Stromal cell of bone marrow (primary cell): ENCODE measurements around the gene NUP210.

Source experiments
- DNase-seq: peaks from one replicate; pipeline ENCODE4 v3.0.0-alpha.2; 2012; ENCODE audit warnings: low read depth

Gene NUP210

GRCh38 chr3:13323822-13324221 is 96.3 kb downstream of the NUP210 start:
- DNase-seq = no peak

- no peak for DNase-seq
Measured at GRCh38 chr3:13322324-13322723, 97.8 kb downstream of the NUP210 start.

- DNase-seq = no peak
Measured at GRCh38 chr3:13319564-13320220, 100.4 kb downstream of the NUP210 start.

- no peak for DNase-seq
Measured at GRCh38 chr3:13318626-13319470, 101.3 kb downstream of the NUP210 start.

- DNase-seq = no peak
Measured at GRCh38 chr3:13317596-13318320, 102.4 kb downstream of the NUP210 start.

GRCh38 chr3:13316603-13317002 is 103.5 kb downstream of the NUP210 start:
- no peak for DNase-seq

- no peak for DNase-seq
Measured at GRCh38 chr3:13314877-13315276, 105.2 kb downstream of the NUP210 start.

- no peak for DNase-seq
Measured at GRCh38 chr3:13313813-13314212, 106.3 kb downstream of the NUP210 start.

GRCh38 chr3:13309004-13309403 is 111.1 kb downstream of the NUP210 start:
- no peak for DNase-seq

GRCh38 chr3:13308380-13308801 is 111.7 kb downstream of the NUP210 start:
- DNase-seq = peak; percentile 3

GRCh38 chr3:13307041-13307440 is 113.1 kb downstream of the NUP210 start:
- no peak for DNase-seq

- DNase-seq = no peak
Measured at GRCh38 chr3:13305623-13306022, 114.5 kb downstream of the NUP210 start.

GRCh38 chr3:13303410-13303809 is 116.7 kb downstream of the NUP210 start:
- no peak for DNase-seq

GRCh38 chr3:13301286-13301987 is 118.7 kb downstream of the NUP210 start:
- peak; percentile 63 for DNase-seq

GRCh38 chr3:13300546-13301285 is 119.4 kb downstream of the NUP210 start:
- no peak for DNase-seq

GRCh38 chr3:13299531-13300155 is 120.5 kb downstream of the NUP210 start:
- DNase-seq = no peak

- DNase-seq = no peak
Measured at GRCh38 chr3:13296662-13297061, 123.5 kb downstream of the NUP210 start.

- DNase-seq = no peak
Measured at GRCh38 chr3:13294442-13295351, 125.4 kb downstream of the NUP210 start.

GRCh38 chr3:13292375-13292774 is 127.7 kb downstream of the NUP210 start:
- DNase-seq = no peak

GRCh38 chr3:13290941-13291340 is 129.2 kb downstream of the NUP210 start:
- DNase-seq = no peak
